Stomach (tissue), 9 donors: ENCODE results near the gene ITGB4. TPM values are rescaled to one million over a fixed set of nuclear protein-coding genes. Genes with fewer than 3 reads are reported as not detected.

Experiments used
- DNase-seq, 2 donors: peaks; one replicate each; pipeline versions ENCODE4 v3.0.0 to v3.0.0-alpha.2; 2013 to 2019
- H3K27ac ChIP-seq, 5 donors: fragments of 200-600 bp in 4 of 5; sonication (generic) in 4 of 5; one replicate each; pipeline ENCODE4 v1.5.1; 2013 to 2019; ENCODE audit warnings: mild to moderate bottlenecking in 1 of 5, moderate library complexity in 1 of 5
- H3K27me3 ChIP-seq, 3 donors: fragments of 200-600 bp; sonication (generic); one replicate each; pipeline ENCODE4 v1.5.1; 2017 to 2019; ENCODE audit warnings: mixed run types in 1 of 3
- H3K36me3 ChIP-seq, 4 donors: fragments of 200-600 bp; sonication (generic); 1 replicate in 3 of 4; 2 replicates in 1 of 4; pipeline ENCODE4 v1.5.1; 2016 to 2019
- H3K4me1 ChIP-seq, 4 donors: fragments of 200-600 bp; sonication (generic); one replicate each; pipeline ENCODE4 v1.5.1; 2016 to 2019
- H3K4me3 ChIP-seq, 4 donors: fragments of 200-600 bp; sonication (generic) in 3 of 4; one replicate each; pipeline ENCODE4 v1.5.1; 2016 to 2019; ENCODE audit warnings: mild to moderate bottlenecking in 1 of 4
- H3K9me3 ChIP-seq, 4 donors: fragments of 200-600 bp; sonication (generic); one replicate each; pipeline ENCODE4 v1.5.1; 2016 to 2019
- CTCF ChIP-seq, 7 experiments: fragments of 450-650 bp in 4 of 7; fragments of 200-600 bp in 3 of 7; sonication (generic) in 3 of 7; IDR thresholded peaks; one replicate each; pipeline ENCODE4 v1.5.1; 2016 to 2019; ENCODE audit warnings: antibody characterized with exemption in 7 of 7, control low read depth in 2 of 7, mild to moderate bottlenecking in 1 of 7
- EP300 ChIP-seq: sonication (generic); formaldehyde crosslinking; IDR thresholded peaks from one replicate; pipeline ENCODE4 v1.6.1; 2017; ENCODE audit warnings: antibody characterized with exemption
- POLR2A ChIP-seq, 4 donors: fragments of 450-650 bp; IDR thresholded peaks; one replicate each; pipeline ENCODE4 v1.6.1; 2016; ENCODE audit warnings: antibody characterized with exemption in 4 of 4, control low read depth in 2 of 4, mild to moderate bottlenecking in 1 of 4, moderate library complexity in 1 of 4
- POLR2AphosphoS5 ChIP-seq, 3 donors: sonication (generic); formaldehyde crosslinking; IDR thresholded peaks; one replicate each; pipeline ENCODE4 v1.6.1; 2016; ENCODE audit warnings: antibody characterized with exemption in 3 of 3
- WGBS, 5 donors: extraction: QIAGEN DNeasy Blood & Tissue Kit in 3 of 5; methylation state at CpG; one replicate each; pipeline versions ENCODE4 v1.1.5 to v1.1.7; 2013 to 2018; 5-methylcytosine and 5-hydroxymethylcytosine counted together
- intact Hi-C: fragments of 100-400 bp; cut with DNase I; formaldehyde crosslinking; loops from one replicate; pipeline ENCODE4 v1.15.1; 2023; ENCODE audit warnings: low total_unique reads
- polyA plus RNA-seq, 3 donors: library from polyadenylated mRNA; stranded (reverse); fragments of 200-250 nt; gene quantifications; one replicate each; pipeline ENCODE4 v1.2.3, GENCODE V29; 2013
- total RNA-seq, 5 donors: library from RNA; depleted of rRNA; stranded (reverse); fragments of >200 nt; gene quantifications; one replicate each; pipeline versions ENCODE4 v1.1.0 to v1.2.3, GENCODE V29; 2014 to 2016
- donor health status: healthy with polysubstance abuse.
- donor health status: Bipolar disorder and iron deficiency.
- donor health status: healthy.

Gene ITGB4
- total and polyA plus RNA-seq, 8 donors, result 33.6 to 137 (median 92.6) TPM

GRCh38 chr17:75731716-75732498, 10.6 kb downstream of the ITGB4 start:
- Histone ChIP-seq H3K4me1 (peaks cover 0 to 6% (median 4%) of the 10 kb centered on the region in 4 donors), H3K9me3 (no peaks in the 10 kb centered on the region), H3K27me3 (no peaks in the 10 kb centered on the region), H3K36me3 (peaks cover 27 to 96% (median 75%) of the 10 kb centered on the region in 4 donors), H3K4me3 (no peak overlapping the region), H3K27ac (no peak overlapping the region)
- DNase-seq, result no peak
- 86 to 90% (median 86%) methylated on average over 18 to 31 of the region's 31 CpGs for WGBS, 5 donors
- intact Hi-C loops, result no loop called here
- TF ChIP-seq CTCF (IDR thresholded peaks at IDR 0.05) (no peak), POLR2A (IDR thresholded peaks at IDR 0.05) (no peak), POLR2AphosphoS5 (IDR thresholded peaks at IDR 0.05) (no peak), EP300 (no peak)

- peaks cover 25 to 96% (median 75%) of the 10 kb centered on the region in 4 donors for H3K36me3 ChIP-seq
- H3K4me3 ChIP-seq, result no peak overlapping the region
Observed at GRCh38 chr17:75733471-75733870, 12.2 kb downstream of the ITGB4 start.

GRCh38 chr17:75734674-75735294, 13.5 kb downstream of the ITGB4 start:
- peaks cover 0 to 15% (median 4%) of the 10 kb centered on the region in 4 donors for H3K4me1 ChIP-seq
- WGBS, 5 donors, result 67 to 85% (median 69%) methylated on average over 4 of the region's 4 CpGs
- peak in 1 of 2 donors; percentile 5 for DNase-seq
- H3K27me3 ChIP-seq, result peaks cover 0 to 6% (median 0%) of the 10 kb centered on the region in 3 donors
- intact Hi-C loops, result no loop called here
- TF ChIP-seq EP300 (no peak), POLR2A (IDR thresholded peaks at IDR 0.05) (no peak), POLR2AphosphoS5 (IDR thresholded peaks at IDR 0.05) (no peak), CTCF (IDR thresholded peaks at IDR 0.05) (no peak)
- H3K36me3 ChIP-seq, result peaks cover 19 to 96% (median 74%) of the 10 kb centered on the region in 4 donors
- H3K27ac ChIP-seq, result peak overlapping the region in 1 of 5 donors; percentile 32
- no peak overlapping the region for H3K4me3 ChIP-seq
- no peaks in the 10 kb centered on the region for H3K9me3 ChIP-seq

More at GRCh38 chr17:75733471-75733870, 12.2 kb downstream of the ITGB4 start:
- intact Hi-C loops, result no loop called here
- WGBS, 5 donors, result 91 to 95% (median 92%) methylated on average over 17 to 18 of the region's 18 CpGs
- Histone ChIP-seq H3K9me3 (no peaks in the 10 kb centered on the region), H3K27me3 (peaks cover 0 to 6% (median 0%) of the 10 kb centered on the region in 3 donors), H3K27ac (no peak overlapping the region), H3K4me1 (peaks cover 0 to 15% (median 4%) of the 10 kb centered on the region in 4 donors)
- TF ChIP-seq EP300, result no peak
- no peak for TF ChIP-seq POLR2AphosphoS5 (IDR thresholded peaks at IDR 0.05)
- no peak for TF ChIP-seq POLR2A (IDR thresholded peaks at IDR 0.05)
- no peak for TF ChIP-seq CTCF (IDR thresholded peaks at IDR 0.05)
- DNase-seq, result no peak

GRCh38 chr17:75736173-75736835, 15.0 kb downstream of the ITGB4 start:
- H3K27me3 ChIP-seq, result peaks cover 0 to 6% (median 0%) of the 10 kb centered on the region in 3 donors
- DNase-seq, result no peak
- no peak overlapping the region for H3K4me3 ChIP-seq
- no peak for TF ChIP-seq CTCF (IDR thresholded peaks at IDR 0.05)
- TF ChIP-seq POLR2A (IDR thresholded peaks at IDR 0.05), result no peak
- TF ChIP-seq POLR2AphosphoS5 (IDR thresholded peaks at IDR 0.05), result no peak
- TF ChIP-seq EP300, result no peak
- no peaks in the 10 kb centered on the region for H3K9me3 ChIP-seq
- 89 to 92% (median 91%) methylated on average over 16 to 26 of the region's 26 CpGs for WGBS, 5 donors
- intact Hi-C loops, result no loop called here
- no peak overlapping the region for H3K27ac ChIP-seq
- H3K4me1 ChIP-seq, result peaks cover 0 to 15% (median 4%) of the 10 kb centered on the region in 4 donors
- peaks cover 24 to 96% (median 75%) of the 10 kb centered on the region in 4 donors for H3K36me3 ChIP-seq
